ENCODE results near the gene SPTBN4.

- TF ChIP-seq POLR2AphosphoS5 (IDR thresholded peaks at IDR 0.05): no peak
- TF ChIP-seq, protein P1, sequence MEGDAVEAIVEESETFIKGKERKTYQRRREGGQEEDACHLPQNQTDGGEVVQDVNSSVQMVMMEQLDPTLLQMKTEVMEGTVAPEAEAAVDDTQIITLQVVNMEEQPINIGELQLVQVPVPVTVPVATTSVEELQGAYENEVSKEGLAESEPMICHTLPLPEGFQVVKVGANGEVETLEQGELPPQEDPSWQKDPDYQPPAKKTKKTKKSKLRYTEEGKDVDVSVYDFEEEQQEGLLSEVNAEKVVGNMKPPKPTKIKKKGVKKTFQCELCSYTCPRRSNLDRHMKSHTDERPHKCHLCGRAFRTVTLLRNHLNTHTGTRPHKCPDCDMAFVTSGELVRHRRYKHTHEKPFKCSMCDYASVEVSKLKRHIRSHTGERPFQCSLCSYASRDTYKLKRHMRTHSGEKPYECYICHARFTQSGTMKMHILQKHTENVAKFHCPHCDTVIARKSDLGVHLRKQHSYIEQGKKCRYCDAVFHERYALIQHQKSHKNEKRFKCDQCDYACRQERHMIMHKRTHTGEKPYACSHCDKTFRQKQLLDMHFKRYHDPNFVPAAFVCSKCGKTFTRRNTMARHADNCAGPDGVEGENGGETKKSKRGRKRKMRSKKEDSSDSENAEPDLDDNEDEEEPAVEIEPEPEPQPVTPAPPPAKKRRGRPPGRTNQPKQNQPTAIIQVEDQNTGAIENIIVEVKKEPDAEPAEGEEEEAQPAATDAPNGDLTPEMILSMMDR (IDR thresholded peaks at IDR 0.05): no peak
- TF ChIP-seq POLR2A (IDR thresholded peaks at IDR 0.05): no peak
Observed at GRCh38 chr19:40590464-40591265, 123.9 kb downstream of the SPTBN4 start.
